NCI-H446 treated with DMSO at 0.1 percent for 48 hours (cell line): Measurements from ENCODE around the gene ZKSCAN5.
"Not testable (repeated sequence)": the region's sequence is repeated elsewhere in the genome, so short reads cannot be mapped to it uniquely, and the experiment has no call there.

ENCODE experiments used
- DNase-seq: peaks from one replicate; lab custom pipeline; 2025; lab: John Stamatoyannopoulos, UW

ZKSCAN5 gene

GRCh38 chr7:99551767-99552463 is 47.5 kb downstream of the ZKSCAN5 start, which contains the start of gene FAM200A:
Gene FAM200A (minus strand): TSS chr7:99552114. CDS start chr7:99548407, 3,707 bp downstream.
- DNase-seq: peak; percentile 59

- DNase-seq: no peak
These were observed 48.6 kb downstream of the ZKSCAN5 start for GRCh38 chr7:99553039-99553438.

GRCh38 chr7:99554939-99555338 is 50.5 kb downstream of the ZKSCAN5 start:
- no peak for DNase-seq

- DNase-seq: no peak
These were observed 52.7 kb downstream of the ZKSCAN5 start for GRCh38 chr7:99557196-99557607.

- DNase-seq: no peak
These were observed 53.5 kb downstream of the ZKSCAN5 start for GRCh38 chr7:99557940-99558305.

- peak; percentile 70 for DNase-seq
These were observed 54.1 kb downstream of the ZKSCAN5 start, which contains the start of gene ZNF655 for GRCh38 chr7:99558306-99559174. Gene ZNF655 (plus strand): TSS chr7:99558642. CDS start chr7:99560560, 1,918 bp downstream.

- no peak for DNase-seq
These were observed 54.9 kb downstream of the ZKSCAN5 start for GRCh38 chr7:99559175-99559915.

GRCh38 chr7:99560834-99561736 is 56.6 kb downstream of the ZKSCAN5 start:
- DNase-seq: no peak

- no peak for DNase-seq
These were observed 57.2 kb downstream of the ZKSCAN5 start for GRCh38 chr7:99561737-99562051.

GRCh38 chr7:99562114-99562784 is 57.8 kb downstream of the ZKSCAN5 start:
- DNase-seq: no peak

GRCh38 chr7:99562832-99563231 is 58.4 kb downstream of the ZKSCAN5 start:
- DNase-seq: no peak

- DNase-seq: no peak
These were observed 59.2 kb downstream of the ZKSCAN5 start for GRCh38 chr7:99563650-99564049.

GRCh38 chr7:99568770-99569169 is 64.3 kb downstream of the ZKSCAN5 start:
- not testable (repeated sequence) for DNase-seq

GRCh38 chr7:99571768-99572167 is 67.3 kb downstream of the ZKSCAN5 start:
- no peak for DNase-seq

- DNase-seq: no peak
These were observed 68.8 kb downstream of the ZKSCAN5 start for GRCh38 chr7:99573257-99573656.

- no peak for DNase-seq
These were observed 71.8 kb downstream of the ZKSCAN5 start for GRCh38 chr7:99576251-99576650.

GRCh38 chr7:99579281-99579955 is 75.0 kb downstream of the ZKSCAN5 start:
- DNase-seq: no peak

GRCh38 chr7:99579956-99580777 is 75.7 kb downstream of the ZKSCAN5 start:
- DNase-seq: no peak

- DNase-seq: not testable (repeated sequence)
These were observed 76.4 kb downstream of the ZKSCAN5 start for GRCh38 chr7:99580778-99581332.
